ENCODE results near the gene CCDC13. TPM values are rescaled to one million over a fixed set of nuclear protein-coding genes. Genes with fewer than 3 reads are reported as not detected.
A peak's percentile ranks its signal among the peaks of the same experiment; 100 is the strongest.

The CCDC13 gene
- total and polyA plus RNA-seq, 4 donors: 1.9 to 7.6 (median 3.2) TPM

DNA sequence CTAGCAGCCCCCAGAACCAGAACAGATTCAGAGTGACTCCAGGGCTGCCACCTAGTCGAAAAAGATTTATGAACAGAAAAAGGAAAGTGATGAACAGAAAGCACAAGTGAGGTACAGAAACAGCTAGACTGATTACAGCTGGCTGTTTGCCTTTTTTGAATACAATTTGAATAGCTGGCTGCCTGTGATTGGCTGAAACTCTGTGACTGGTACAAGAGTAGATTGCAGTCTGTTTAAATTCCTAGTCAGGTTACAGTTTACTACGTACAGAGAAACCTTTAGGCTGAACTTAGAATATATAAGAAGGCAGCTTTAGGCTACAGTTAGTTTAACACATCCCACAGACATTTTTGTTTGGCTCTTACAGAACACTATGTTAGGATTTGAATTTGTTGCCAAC, 10.0 kb downstream of the CCDC13 start:
- Histone ChIP-seq H3K9me3 (ENCODE audit: control insufficient read depth in 4 of 4, insufficient read depth in 3 of 4, low read length in 3 of 4) (no peaks in the 10 kb centered on the region), H3K27me3 (ENCODE audit: control insufficient read depth in 3 of 3, insufficient read depth in 3 of 3, low read length in 2 of 3) (no peaks in the 10 kb centered on the region), H3K27ac (ENCODE audit: low read depth in 1 of 2, low read length in 1 of 2) (no peak overlapping the region), H3K4me3 (no peak overlapping the region), H3K4me1 (ENCODE audit: control insufficient read depth in 5 of 5, insufficient read depth in 5 of 5, low read length in 5 of 5) (peaks cover 0 to 5% (median 0%) of the 10 kb centered on the region in 5 donors), H3K9ac (ENCODE audit: insufficient read depth in 1 of 2, low read length in 2 of 2) (no peak overlapping the region), H3K36me3 (ENCODE audit: control insufficient read depth in 4 of 4, insufficient read depth in 4 of 4, low read length in 4 of 4) (no peaks in the 10 kb centered on the region)
- TF ChIP-seq, protein P1, sequence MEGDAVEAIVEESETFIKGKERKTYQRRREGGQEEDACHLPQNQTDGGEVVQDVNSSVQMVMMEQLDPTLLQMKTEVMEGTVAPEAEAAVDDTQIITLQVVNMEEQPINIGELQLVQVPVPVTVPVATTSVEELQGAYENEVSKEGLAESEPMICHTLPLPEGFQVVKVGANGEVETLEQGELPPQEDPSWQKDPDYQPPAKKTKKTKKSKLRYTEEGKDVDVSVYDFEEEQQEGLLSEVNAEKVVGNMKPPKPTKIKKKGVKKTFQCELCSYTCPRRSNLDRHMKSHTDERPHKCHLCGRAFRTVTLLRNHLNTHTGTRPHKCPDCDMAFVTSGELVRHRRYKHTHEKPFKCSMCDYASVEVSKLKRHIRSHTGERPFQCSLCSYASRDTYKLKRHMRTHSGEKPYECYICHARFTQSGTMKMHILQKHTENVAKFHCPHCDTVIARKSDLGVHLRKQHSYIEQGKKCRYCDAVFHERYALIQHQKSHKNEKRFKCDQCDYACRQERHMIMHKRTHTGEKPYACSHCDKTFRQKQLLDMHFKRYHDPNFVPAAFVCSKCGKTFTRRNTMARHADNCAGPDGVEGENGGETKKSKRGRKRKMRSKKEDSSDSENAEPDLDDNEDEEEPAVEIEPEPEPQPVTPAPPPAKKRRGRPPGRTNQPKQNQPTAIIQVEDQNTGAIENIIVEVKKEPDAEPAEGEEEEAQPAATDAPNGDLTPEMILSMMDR (IDR thresholded peaks at IDR 0.05; ENCODE audit: control extremely low read depth, extremely low read depth): no peak
- ATAC-seq (ENCODE audit: insufficient read depth, low FRiP score): no peak
- peak in 2 of 3 donors; percentile 42 to 61 for DNase-seq
- WGBS, 2 donors: 54 to 80% methylated on average over 2 of the region's 2 CpGs

- DNase-seq (no peak), ATAC-seq (ENCODE audit: insufficient read depth, low FRiP score) (peak; percentile 46)
- H3K9ac ChIP-seq (ENCODE audit: insufficient read depth in 1 of 2, low read length in 2 of 2): no peak overlapping the region
- H3K27ac ChIP-seq (ENCODE audit: low read depth in 1 of 2, low read length in 1 of 2): peak overlapping the region in 1 of 2 donors; percentile 64
- no peak overlapping the region for H3K4me3 ChIP-seq
- 70 to 77% methylated on average over 6 of the region's 6 CpGs for WGBS, 2 donors
- H3K4me1 ChIP-seq (ENCODE audit: control insufficient read depth in 5 of 5, insufficient read depth in 5 of 5, low read length in 5 of 5): peaks cover 0 to 5% (median 0%) of the 10 kb centered on the region in 5 donors
- H3K9me3 ChIP-seq (ENCODE audit: control insufficient read depth in 4 of 4, insufficient read depth in 3 of 4, low read length in 3 of 4): no peaks in the 10 kb centered on the region
- TF ChIP-seq, protein P1 (IDR thresholded peaks at IDR 0.05; ENCODE audit: control extremely low read depth, extremely low read depth): no peak
- H3K27me3 ChIP-seq (ENCODE audit: control insufficient read depth in 3 of 3, insufficient read depth in 3 of 3, low read length in 2 of 3): no peaks in the 10 kb centered on the region
- no peaks in the 10 kb centered on the region for H3K36me3 ChIP-seq (ENCODE audit: control insufficient read depth in 4 of 4, insufficient read depth in 4 of 4, low read length in 4 of 4)
These were observed 10.9 kb downstream of the CCDC13 start for GRCh38 chr3:42762046-42762724.

DNA sequence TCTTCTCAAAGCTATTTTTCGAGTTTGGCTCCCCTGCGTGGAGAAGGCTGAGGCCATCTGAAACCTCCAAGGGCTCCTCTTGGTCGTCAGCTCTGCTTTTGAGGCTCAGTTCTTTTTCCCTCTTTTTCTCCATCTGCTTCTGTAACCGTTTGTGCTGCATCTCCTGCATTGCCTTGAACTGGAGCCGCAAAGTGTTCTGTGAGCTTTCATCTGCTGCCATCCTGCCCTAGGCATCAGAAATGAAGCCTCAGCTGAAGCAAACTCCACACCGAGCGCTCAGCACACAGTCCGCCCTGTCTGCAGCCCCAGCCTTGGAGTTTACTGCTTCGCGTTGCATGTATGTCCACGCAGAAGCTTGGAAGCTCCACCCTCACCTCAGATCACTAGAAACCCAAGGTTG, 14.9 kb downstream of the CCDC13 start:
- DNase-seq: no peak
- Histone ChIP-seq H3K9me3 (ENCODE audit: control insufficient read depth in 4 of 4, insufficient read depth in 3 of 4, low read length in 3 of 4) (no peaks in the 10 kb centered on the region), H3K27ac (ENCODE audit: low read depth in 1 of 2, low read length in 1 of 2) (no peak overlapping the region), H3K36me3 (ENCODE audit: control insufficient read depth in 4 of 4, insufficient read depth in 4 of 4, low read length in 4 of 4) (no peaks in the 10 kb centered on the region), H3K27me3 (ENCODE audit: control insufficient read depth in 3 of 3, insufficient read depth in 3 of 3, low read length in 2 of 3) (no peaks in the 10 kb centered on the region), H3K4me3 (no peak overlapping the region), H3K4me1 (ENCODE audit: control insufficient read depth in 5 of 5, insufficient read depth in 5 of 5, low read length in 5 of 5) (peaks cover 0 to 3% (median 0%) of the 10 kb centered on the region in 5 donors), H3K9ac (ENCODE audit: insufficient read depth in 1 of 2, low read length in 2 of 2) (no peak overlapping the region)
- WGBS, 2 donors: 87 to 91% methylated on average over 11 of the region's 11 CpGs
- TF ChIP-seq, protein P1 (IDR thresholded peaks at IDR 0.05; ENCODE audit: control extremely low read depth, extremely low read depth): no peak
- no peak for ATAC-seq (ENCODE audit: insufficient read depth, low FRiP score)
